Fibroblast of the aortic adventitia (primary cell): ENCODE results near the gene HEATR5A. TPM values are rescaled to one million over a fixed set of nuclear protein-coding genes. Genes with fewer than 3 reads are reported as not detected.
"Not testable (repeated sequence)": the region's sequence is repeated elsewhere in the genome, so short reads cannot be mapped to it uniquely, and the experiment has no call there.

Experiments used
- DNase-seq: peaks from one replicate; pipeline ENCODE4 v3.0.0-alpha.2; 2010; ENCODE audit warnings: low read depth
- H3K4me3 ChIP-seq: 2 replicates; pipeline ENCODE4 v1.5.1; 2011; ENCODE audit warnings: low read depth, mild to moderate bottlenecking, control low read depth, low read length, moderate library complexity
- CTCF ChIP-seq: IDR thresholded peaks from 2 replicates; pipeline ENCODE4 v1.5.1; 2011; ENCODE audit warnings: mild to moderate bottlenecking, low read length, control low read depth, inconsistent platforms; ENCODE audit not compliant: insufficient read depth
- total RNA-seq: library from RNA; depleted of rRNA; stranded (reverse); fragments of >200 nt; gene quantifications from 2 replicates; pipeline ENCODE4 v1.2.3, GENCODE V29; 2012; ENCODE audit warnings: low replicate concordance

Gene HEATR5A
- total RNA-seq, 1 donor = 52.4 TPM

- no peak overlapping the region for H3K4me3 ChIP-seq
- no peak for TF ChIP-seq CTCF
- no peak for DNase-seq
These were observed 163.7 kb downstream of the HEATR5A start for GRCh38 chr14:31256534-31257243.

GRCh38 chr14:31255918-31256317 is 164.4 kb downstream of the HEATR5A start:
- not testable (repeated sequence) for H3K4me3 ChIP-seq, DNase-seq

- DNase-seq = no peak
- TF ChIP-seq CTCF = no peak
- no peak overlapping the region for H3K4me3 ChIP-seq
These were observed 165.1 kb downstream of the HEATR5A start for GRCh38 chr14:31255286-31255685.

GRCh38 chr14:31253746-31254471 is 166.4 kb downstream of the HEATR5A start:
- DNase-seq = no peak
- TF ChIP-seq CTCF = no peak
- no peak overlapping the region for H3K4me3 ChIP-seq

- no peak for DNase-seq
- H3K4me3 ChIP-seq = no peak overlapping the region
- TF ChIP-seq CTCF = no peak
These were observed 167.5 kb downstream of the HEATR5A start for GRCh38 chr14:31252865-31253264.

GRCh38 chr14:31251028-31251958 is 169.1 kb downstream of the HEATR5A start:
- peak; percentile 28 for DNase-seq
- TF ChIP-seq CTCF = no peak
- no peak overlapping the region for H3K4me3 ChIP-seq

- no peak for DNase-seq
- no peak for TF ChIP-seq CTCF
- H3K4me3 ChIP-seq = no peak overlapping the region
These were observed 175.7 kb downstream of the HEATR5A start for GRCh38 chr14:31244626-31245025.
